Activated CD4-positive, alpha-beta T cell treated with anti-CD3 and anti-CD28 coated beads, Interleukin-2, amount 50 U/mL, for 24 hours (primary cell): ENCODE measurements around the gene IGF2BP2.

Experiments
- DNase-seq, 2 donors: peaks; one replicate each; pipeline ENCODE4 v3.0.0-alpha.2; 2020; ENCODE audit warnings: low read depth in 1 of 2, low spot score in 1 of 2

The IGF2BP2 gene

GRCh38 chr3:185767002-185767688 is 57.7 kb downstream of the IGF2BP2 start:
- DNase-seq: no peak

DNA sequence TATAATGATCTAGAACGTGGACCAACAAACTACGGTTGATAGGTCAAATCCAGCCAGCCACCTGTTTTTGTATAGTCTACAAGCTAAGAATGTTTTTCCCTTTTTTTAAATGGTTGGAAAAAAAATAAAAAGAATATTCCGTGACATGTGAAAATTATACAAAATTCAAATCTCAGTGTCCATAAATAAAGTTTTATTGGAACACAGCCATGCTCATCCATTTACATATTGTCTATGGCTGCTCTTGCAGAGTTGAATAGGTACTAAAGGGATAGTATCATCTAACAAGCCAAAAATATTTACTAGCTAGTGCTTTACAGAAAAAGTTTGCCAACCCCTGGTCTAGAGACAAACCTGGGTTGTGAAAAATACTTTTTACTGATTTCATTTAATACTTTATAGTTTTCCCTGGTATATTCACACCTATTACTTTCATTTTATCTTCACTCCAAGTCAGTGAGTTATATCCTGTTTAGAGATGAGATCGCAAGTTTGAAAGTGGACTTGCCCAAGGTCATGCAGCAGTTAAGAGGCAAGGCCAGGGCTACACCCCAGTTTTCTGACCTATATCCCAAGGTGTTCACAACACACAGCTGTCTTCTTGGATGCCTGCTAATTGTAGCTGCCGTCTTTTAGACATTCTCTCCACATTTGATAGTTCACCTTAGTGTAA is 58.4 kb downstream of the IGF2BP2 start:
- no peak for DNase-seq

DNA sequence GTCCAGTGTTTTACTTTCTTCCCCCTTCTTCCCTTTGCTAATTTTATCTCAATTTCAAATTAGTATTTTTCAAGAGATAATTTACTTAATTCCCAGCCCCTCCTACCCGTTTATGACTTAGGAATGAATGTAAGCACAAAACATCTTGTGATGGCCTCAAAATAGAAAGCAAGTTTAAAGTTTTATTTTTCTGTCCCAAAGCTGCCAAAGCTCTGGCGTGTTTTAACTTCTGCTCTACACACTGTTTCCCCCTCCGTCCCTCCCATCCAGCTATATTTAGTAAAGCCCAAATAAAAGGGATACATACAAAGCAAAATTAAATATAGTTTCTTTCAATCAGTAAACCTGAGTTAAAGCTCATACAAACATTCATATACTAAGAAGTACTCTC is 59.9 kb downstream of the IGF2BP2 start:
- no peak for DNase-seq

DNA sequence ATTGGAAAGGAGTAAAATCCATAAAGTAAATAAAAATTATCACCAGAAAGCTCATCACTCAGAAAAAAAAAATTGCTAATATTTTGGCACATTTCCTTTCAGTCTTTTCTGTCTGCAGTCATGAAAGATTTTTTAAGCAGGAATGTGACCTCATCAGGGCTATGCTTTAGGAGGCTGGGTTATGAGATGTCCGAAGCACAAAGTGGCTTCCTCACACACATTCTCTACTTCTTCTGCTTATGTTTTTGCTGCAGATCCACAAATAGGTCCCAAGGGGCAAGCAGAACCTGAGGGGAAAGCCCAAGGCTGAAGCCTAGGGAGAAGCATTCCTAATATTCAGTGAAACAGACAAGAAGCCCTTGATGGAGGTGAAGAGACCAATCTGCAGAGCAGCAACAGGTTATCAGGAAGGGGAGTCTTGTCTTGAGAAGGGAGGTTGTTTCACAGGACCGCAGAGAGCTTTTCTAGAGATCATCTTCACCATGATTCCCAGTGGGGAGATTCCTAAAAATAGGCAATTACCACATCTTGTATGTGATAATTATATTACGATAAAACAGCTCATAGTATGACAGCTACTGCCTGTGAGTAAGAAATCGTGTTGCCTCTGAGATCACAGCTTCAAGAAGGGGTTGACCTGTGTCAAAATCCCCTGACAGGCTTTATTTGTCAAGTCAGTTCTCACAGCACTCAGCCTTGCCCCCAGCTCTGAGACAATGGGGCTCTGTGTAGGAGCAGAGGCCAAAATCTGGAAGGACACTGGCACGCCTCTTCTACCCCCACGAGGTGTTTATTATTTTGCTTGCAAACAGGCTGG is 60.5 kb downstream of the IGF2BP2 start:
- DNase-seq: no peak

- no peak for DNase-seq
These were observed 61.4 kb downstream of the IGF2BP2 start for GRCh38 chr3:185763347-185764005.

DNA sequence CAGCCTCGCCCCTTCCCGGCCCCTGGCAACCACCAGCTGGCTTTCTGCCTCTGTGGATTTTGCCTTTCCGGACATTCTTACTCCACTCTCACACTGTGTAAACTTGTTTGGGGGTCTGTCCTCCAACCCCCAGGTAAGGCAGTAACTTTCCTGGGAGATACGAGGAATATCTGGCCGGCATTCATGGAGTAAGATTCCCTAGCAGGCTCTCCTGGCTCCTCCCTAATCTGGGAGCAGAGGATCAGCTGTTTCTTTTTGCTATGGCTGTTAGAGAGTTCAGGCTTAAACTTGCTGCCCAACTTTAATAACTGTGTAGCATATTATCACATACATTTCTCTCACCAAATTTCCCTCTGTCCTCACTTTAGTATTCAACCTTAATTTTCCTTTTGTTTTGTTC is 64.3 kb downstream of the IGF2BP2 start:
- no peak for DNase-seq

- DNase-seq: no peak
These were observed 64.8 kb downstream of the IGF2BP2 start for GRCh38 chr3:185760088-185760487.

- no peak for DNase-seq
These were observed 65.3 kb downstream of the IGF2BP2 start for GRCh38 chr3:185759512-185759911.

DNA sequence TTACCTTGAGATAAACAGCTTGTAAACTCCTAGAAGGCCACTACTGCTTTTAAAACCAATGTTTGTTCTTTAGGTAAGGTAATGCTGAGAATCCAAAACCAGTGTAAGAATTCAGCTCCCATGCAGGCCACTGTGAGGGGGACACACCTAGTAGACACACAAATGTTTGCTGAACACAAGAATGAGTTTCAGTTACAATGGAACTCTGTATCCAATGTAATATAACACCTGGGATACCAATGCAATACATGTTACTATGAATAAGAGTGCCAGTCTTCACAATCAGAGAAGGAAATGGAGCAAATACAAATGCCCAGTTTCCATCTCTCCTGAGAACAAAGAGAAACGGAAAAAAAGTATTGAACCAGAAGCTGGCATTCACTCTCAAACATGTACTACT is 65.9 kb downstream of the IGF2BP2 start:
- DNase-seq: no peak

DNA sequence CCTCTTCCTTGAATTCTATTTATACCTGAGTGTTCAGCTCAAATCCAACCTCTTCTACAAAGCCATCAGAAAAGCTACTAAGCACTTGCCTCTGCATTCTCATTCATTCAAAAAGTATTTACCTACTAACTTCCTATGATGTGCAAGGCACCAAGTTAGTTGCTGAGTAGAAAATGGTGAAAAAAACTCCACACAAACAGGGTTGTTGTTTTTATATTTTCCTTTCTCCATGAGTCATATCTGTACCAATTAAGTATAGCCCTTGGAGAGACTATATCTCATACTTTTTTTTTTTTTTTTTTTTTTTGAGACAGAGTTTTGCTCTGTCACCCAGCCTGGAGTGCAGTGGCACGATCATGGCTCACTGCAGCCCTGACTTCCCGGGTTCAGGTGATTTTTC is 67.7 kb downstream of the IGF2BP2 start:
- DNase-seq: no peak

GRCh38 chr3:185756477-185756876 is 68.4 kb downstream of the IGF2BP2 start:
- DNase-seq: no peak

- DNase-seq: no peak
These were observed 69.9 kb downstream of the IGF2BP2 start for GRCh38 chr3:185754920-185755319.

DNA sequence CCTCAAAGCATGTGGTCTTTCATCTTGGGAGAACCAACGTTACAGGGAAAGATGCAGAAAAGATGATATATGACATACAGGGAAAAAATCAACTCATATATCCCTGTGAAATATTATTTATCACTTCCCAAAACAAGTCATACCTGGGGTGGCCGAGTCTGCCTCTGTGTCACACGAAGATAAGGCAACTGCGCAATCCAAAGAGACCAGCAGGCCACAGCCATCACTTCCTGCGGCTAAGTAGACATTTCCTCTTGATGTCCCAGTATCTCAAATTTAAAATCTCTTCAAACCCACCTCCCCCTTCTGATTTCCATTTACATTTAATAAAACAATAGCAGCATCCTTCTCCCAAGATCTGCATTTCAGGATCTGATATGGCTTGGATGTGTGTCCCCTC is 71.5 kb downstream of the IGF2BP2 start:
- no peak for DNase-seq

- no peak for DNase-seq
These were observed 74.1 kb downstream of the IGF2BP2 start for GRCh38 chr3:185750702-185751101.

DNA sequence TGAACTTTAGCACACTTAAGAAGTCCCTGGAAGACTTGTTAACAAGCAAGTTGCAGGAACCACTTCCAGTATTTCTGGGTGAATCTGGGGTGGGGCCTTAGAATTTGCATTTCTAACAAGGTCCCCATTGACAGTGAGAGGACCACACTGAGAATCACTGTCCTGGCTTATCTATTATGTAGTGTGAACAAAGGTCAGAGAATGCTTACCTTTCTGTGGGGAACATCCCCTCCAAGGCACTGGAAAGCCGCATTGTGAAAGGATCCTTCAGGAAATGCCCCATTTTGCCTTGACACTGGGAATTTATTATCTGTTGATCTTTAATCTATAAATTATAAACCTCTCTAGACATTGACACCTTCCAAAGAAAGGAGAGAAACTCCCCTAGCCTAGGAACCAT is 74.8 kb downstream of the IGF2BP2 start:
- DNase-seq: no peak

DNA sequence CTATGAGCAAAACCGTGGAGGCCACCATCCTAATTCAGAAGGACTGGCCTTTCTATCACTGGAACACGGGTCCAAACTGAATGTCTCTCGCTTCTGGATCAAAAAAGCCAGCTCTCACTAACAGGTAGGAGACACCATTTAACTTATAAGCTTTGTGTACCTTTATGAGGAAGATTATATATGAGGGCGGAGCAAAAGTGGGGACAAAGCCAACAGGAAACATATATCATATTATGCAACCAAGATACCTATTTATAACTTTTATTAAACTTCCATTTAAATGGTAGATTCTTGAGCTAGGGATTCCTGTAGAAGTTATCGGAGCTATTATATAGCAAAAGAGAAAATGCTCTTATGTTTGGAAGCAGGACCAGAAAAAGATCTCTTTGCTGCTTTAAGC is 78.4 kb downstream of the IGF2BP2 start:
- DNase-seq: no peak

DNA sequence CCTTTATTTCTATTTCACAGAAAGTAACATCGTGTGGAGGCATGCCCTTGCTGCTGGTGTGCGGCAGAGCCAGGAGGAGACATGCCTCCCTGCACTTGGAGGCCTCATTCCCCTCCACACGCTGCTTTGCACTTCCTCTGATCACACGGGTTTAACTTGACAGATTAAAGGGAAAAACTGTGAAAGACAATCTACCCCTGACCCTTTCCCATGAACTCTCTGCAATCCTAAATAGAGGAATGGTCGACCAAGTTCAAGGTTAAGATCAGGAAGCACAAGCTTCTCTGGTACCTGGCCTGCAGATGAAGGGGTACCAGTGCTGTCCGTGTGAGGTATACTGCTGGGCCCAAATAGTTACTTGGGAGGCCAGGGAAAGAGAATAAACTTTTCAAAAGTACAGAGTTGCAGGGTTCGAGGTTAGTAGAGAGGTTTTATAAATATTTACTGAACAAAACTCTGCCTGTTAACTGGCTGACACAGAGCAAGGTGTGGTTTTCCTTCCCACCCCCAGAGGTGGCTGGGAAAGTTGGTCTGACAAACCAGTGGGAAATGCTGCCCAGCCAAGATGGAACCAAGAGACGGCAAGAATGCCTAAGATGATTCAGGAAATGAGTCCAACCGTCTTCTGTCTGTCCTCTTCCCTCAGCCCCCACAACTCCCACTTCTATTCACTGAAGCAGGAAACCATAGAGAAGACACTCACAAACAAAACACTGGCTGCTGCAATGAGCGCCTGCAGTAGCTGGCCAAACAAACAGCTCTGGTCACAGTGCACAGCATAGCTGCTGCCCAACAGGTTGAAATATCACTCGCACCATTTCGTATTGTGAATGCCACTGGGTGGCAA is 79.6 kb downstream of the IGF2BP2 start:
- no peak for DNase-seq

DNA sequence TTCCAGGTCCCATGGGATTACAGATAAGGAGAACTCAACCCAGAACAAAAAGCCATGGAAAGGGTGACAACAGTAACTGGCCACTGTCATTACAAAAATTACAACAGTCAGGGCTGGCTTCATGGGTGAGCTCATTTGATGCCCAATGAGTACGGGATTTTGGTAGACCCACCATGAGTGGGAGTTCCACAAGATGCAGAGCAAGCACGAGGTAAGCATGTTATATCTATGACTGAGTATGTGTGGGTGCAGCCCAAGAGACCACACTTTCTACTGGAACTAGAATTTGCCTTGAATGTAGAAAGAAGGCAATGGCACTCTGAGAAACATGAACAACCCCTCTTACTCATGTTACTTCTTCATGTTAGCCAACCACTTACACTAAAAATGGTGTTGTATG is 83.3 kb downstream of the IGF2BP2 start:
- DNase-seq: no peak

- DNase-seq: no peak
These were observed 84.7 kb downstream of the IGF2BP2 start for GRCh38 chr3:185740133-185740532.

DNA sequence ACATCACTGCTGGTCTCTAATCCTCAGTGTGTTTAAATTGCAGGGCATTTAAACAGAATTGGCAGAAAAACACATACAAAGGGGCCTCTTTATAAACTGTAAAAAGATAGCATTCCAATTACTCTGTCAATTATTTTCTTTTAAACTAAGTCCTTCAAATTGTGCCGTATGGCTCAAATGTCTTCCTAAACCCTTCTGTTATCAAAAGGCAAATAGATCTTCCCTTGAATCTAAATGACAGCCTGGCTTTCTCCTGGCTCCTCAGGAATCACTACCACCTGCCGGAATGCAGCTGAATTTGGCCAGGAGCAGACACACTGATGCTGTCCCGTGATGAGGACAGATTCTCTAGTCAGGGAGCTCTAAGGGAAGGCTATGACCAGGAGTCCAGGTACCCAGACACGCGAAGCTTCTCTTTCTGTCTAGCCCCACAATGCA is 85.6 kb downstream of the IGF2BP2 start:
- no peak for DNase-seq
